ENCODE results near the gene RNF186. TPM values are rescaled to one million over a fixed set of nuclear protein-coding genes. Genes with fewer than 3 reads are reported as not detected.

The RNF186 gene
- polyA plus RNA-seq, 1 donor (not counting 4 experiments of a cell fraction or from before 2014, with no cell fraction given): not detected

- Histone ChIP-seq H3K9ac (ENCODE audit: control insufficient read depth, extremely low read depth, insufficient read depth, low read length) (no peak overlapping the region), H3K9me1 (ENCODE audit: control insufficient read depth, extremely low read depth, insufficient read depth, low read length) (no peaks in the 10 kb centered on the region), H3K27ac (ENCODE audit: control insufficient read depth, insufficient read depth, low read length) (no peak overlapping the region), H3K79me2 (ENCODE audit: control insufficient read depth, insufficient read depth, low read length) (no peaks in the 10 kb centered on the region), H3K9me3 (ENCODE audit: control insufficient read depth, low read depth, low read length) (no peaks in the 10 kb centered on the region), H3K27me3 (ENCODE audit: control insufficient read depth, extremely low read depth, insufficient read depth, low read length) (no peaks in the 10 kb centered on the region), H3K4me1 (ENCODE audit: control insufficient read depth, extremely low read depth, insufficient read depth, low read length) (no peaks in the 10 kb centered on the region), H3K36me3 (ENCODE audit: control insufficient read depth in 2 of 2, extremely low read depth in 1 of 2, insufficient read depth in 2 of 2, low read length in 2 of 2) (no peaks in the 10 kb centered on the region), H2AFZ (ENCODE audit: control insufficient read depth, low read length) (no peak overlapping the region), H3K4me2 (ENCODE audit: control insufficient read depth, extremely low read depth, insufficient read depth, low read depth, low read length) (no peak overlapping the region), H4K20me1 (ENCODE audit: control insufficient read depth, extremely low read depth, insufficient read depth, low read length) (no peaks in the 10 kb centered on the region), H3K4me3 (ENCODE audit: control insufficient read depth in 2 of 3, extremely low read depth in 1 of 3, insufficient read depth in 2 of 3, low read depth in 1 of 3, low read length in 3 of 3) (no peak overlapping the region)
- dilution Hi-C loops (cut with MboI; ENCODE audit: extremely low pct_ligation_motif_present, low sequenced_read_pairs): no loop called here
- no peak for DNase-seq (ENCODE audit: low read depth, low spot score)
- TF ChIP-seq EZH2 (IDR thresholded peaks at IDR 0.05; ENCODE audit: low read length) (no peak), CTCF (optimal IDR thresholded peaks at IDR 0.05 in 1 of 3, IDR thresholded peaks at IDR 0.05 in 1 of 3, conservative IDR thresholded peaks at IDR 0.05 in 1 of 3; ENCODE audit: extremely low read depth in 1 of 3, insufficient read depth in 2 of 3, low read length in 3 of 3) (no peak)
- FAIRE-seq: no peak
These were observed 10.2 kb upstream of the RNF186 start for GRCh38 chr1:19825298-19825697.

GRCh38 chr1:19824541-19824940 lies 9.5 kb upstream of the RNF186 start:
- Histone ChIP-seq H3K79me2 (ENCODE audit: control insufficient read depth, insufficient read depth, low read length) (no peaks in the 10 kb centered on the region), H3K9me1 (ENCODE audit: control insufficient read depth, extremely low read depth, insufficient read depth, low read length) (no peaks in the 10 kb centered on the region), H4K20me1 (ENCODE audit: control insufficient read depth, extremely low read depth, insufficient read depth, low read length) (no peaks in the 10 kb centered on the region), H3K9me3 (ENCODE audit: control insufficient read depth, low read depth, low read length) (no peaks in the 10 kb centered on the region), H3K27me3 (ENCODE audit: control insufficient read depth, extremely low read depth, insufficient read depth, low read length) (no peaks in the 10 kb centered on the region), H3K9ac (ENCODE audit: control insufficient read depth, extremely low read depth, insufficient read depth, low read length) (no peak overlapping the region), H3K27ac (ENCODE audit: control insufficient read depth, insufficient read depth, low read length) (no peak overlapping the region), H3K4me3 (ENCODE audit: control insufficient read depth in 2 of 3, extremely low read depth in 1 of 3, insufficient read depth in 2 of 3, low read depth in 1 of 3, low read length in 3 of 3) (no peak overlapping the region), H3K4me1 (ENCODE audit: control insufficient read depth, extremely low read depth, insufficient read depth, low read length) (no peaks in the 10 kb centered on the region), H2AFZ (ENCODE audit: control insufficient read depth, low read length) (no peak overlapping the region), H3K4me2 (ENCODE audit: control insufficient read depth, extremely low read depth, insufficient read depth, low read depth, low read length) (no peak overlapping the region), H3K36me3 (ENCODE audit: control insufficient read depth in 2 of 2, extremely low read depth in 1 of 2, insufficient read depth in 2 of 2, low read length in 2 of 2) (no peaks in the 10 kb centered on the region)
- dilution Hi-C loops (cut with MboI; ENCODE audit: extremely low pct_ligation_motif_present, low sequenced_read_pairs): no loop called here
- no peak for TF ChIP-seq CTCF (optimal IDR thresholded peaks at IDR 0.05 in 1 of 3, IDR thresholded peaks at IDR 0.05 in 1 of 3, conservative IDR thresholded peaks at IDR 0.05 in 1 of 3; ENCODE audit: extremely low read depth in 1 of 3, insufficient read depth in 2 of 3, low read length in 3 of 3)
- TF ChIP-seq EZH2 (IDR thresholded peaks at IDR 0.05; ENCODE audit: low read length): no peak
- DNase-seq (ENCODE audit: low read depth, low spot score) (no peak), FAIRE-seq (no peak)
